ENCODE data around the gene SLC43A1.

DNA sequence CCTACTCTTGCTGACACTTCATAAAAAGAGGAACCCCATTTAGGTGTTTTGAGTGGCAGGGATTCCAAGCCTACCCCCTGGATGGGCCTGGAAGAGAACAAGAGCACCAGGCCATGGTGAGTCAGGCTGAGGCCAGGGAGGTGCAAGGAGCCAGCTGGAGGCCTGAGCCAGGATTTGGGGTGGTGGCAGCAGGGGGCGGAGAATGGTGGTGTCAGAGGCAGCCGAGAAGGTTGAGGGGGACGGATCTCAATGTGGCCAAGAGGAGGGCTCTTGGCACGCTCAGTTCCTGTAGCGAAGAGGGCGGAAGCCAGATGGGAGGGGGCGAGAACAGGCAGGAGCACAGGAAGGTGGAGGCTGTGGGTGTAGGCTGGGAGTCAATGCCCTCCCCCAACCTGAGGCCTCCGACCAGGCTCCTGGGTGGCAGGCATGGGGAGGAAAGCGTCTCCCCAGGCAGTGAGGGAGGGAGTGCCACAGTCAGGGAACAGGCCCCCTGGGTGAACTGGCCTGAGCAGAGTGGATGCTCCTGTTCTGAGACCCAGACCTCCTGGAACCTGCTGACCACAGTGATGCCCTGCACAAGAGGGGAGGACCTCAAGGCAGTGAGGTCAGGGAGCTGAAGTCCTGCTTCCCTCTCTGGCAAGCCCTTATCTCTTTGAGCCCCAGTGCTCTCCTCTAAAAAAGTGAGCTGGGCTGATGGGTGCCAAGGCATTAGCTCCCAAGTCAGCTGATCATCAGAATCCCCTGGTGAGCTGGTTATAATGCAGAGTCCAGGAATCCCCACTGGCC lies 41.3 kb downstream of the SLC43A1 start:
- TF ChIP-seq POLR2A (IDR thresholded peaks at IDR 0.05) = no peak
- TF ChIP-seq, protein P1, sequence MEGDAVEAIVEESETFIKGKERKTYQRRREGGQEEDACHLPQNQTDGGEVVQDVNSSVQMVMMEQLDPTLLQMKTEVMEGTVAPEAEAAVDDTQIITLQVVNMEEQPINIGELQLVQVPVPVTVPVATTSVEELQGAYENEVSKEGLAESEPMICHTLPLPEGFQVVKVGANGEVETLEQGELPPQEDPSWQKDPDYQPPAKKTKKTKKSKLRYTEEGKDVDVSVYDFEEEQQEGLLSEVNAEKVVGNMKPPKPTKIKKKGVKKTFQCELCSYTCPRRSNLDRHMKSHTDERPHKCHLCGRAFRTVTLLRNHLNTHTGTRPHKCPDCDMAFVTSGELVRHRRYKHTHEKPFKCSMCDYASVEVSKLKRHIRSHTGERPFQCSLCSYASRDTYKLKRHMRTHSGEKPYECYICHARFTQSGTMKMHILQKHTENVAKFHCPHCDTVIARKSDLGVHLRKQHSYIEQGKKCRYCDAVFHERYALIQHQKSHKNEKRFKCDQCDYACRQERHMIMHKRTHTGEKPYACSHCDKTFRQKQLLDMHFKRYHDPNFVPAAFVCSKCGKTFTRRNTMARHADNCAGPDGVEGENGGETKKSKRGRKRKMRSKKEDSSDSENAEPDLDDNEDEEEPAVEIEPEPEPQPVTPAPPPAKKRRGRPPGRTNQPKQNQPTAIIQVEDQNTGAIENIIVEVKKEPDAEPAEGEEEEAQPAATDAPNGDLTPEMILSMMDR (IDR thresholded peaks at IDR 0.05) = no peak

Measured in thyroid gland (tissue), 4 donors.